GM21423 (cell line): ENCODE data around the gene CLCN4.

Experiments
- ATAC-seq: cut with Tn5 transposase; IDR thresholded peaks from one replicate; pipeline ENCODE4 v1.9.1; 2021; ENCODE audit warnings: mild to moderate bottlenecking, moderate library complexity; ENCODE audit not compliant: unreplicated experiment

The CLCN4 gene

DNA sequence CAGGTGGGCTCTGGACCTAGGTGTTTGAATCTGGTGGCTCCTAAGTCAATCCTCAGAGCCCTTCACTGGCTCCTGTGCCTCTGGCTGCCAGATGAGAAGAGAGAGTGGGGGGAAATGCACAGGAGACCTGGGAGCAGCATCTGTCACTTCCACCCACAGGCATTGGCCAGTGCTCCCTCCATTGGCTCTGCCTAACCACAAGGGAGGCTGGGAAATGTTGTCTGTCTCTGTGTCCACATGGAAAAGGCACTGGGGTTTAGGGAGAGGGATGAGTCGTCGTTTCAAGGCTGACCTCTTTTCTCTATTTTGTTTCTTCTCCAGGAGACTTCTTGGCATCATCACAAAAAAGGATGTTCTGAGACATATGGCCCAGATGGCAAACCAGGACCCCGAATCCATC, 76.4 kb downstream of the CLCN4 start:
- ATAC-seq = no peak

DNA sequence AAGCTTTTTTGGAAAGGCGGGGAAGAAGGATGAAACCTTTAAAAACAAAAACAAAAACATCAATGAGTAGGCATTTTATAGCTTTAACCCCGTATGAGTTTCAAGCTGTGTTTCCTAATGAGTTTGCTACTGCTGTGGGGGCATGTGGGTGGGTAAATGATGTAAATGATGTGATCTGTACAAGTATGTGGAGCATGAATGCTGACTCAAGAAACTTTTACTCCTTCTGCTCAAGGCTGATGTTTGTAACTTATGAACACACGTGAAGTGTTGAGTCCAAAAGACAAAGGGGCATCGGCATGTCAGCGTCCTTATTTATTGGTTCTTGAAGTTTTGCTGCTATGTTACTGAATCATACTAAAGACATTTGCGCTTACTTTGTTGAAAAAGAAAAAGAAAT, 76.9 kb downstream of the CLCN4 start:
- no peak for ATAC-seq

DNA sequence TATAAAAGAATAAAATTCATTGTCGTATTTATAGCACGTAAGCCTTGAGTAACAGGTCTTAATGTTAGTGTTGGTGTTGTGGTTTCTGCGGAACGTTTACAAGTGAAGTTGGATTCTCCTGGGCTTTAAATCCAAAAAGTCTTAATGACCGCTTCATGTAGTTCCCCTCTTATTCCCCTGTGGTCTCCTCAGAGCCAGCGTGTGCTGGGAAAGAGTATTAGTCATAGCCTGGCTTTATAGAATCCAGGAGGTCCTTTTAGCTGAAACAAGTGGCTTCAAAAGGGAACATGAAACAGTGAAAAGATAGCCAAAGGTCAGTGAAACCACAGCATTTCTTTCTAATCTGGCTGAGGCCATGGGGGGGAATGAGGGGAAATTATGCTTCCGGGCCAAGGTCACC, 79.1 kb downstream of the CLCN4 start:
- no peak for ATAC-seq

DNA sequence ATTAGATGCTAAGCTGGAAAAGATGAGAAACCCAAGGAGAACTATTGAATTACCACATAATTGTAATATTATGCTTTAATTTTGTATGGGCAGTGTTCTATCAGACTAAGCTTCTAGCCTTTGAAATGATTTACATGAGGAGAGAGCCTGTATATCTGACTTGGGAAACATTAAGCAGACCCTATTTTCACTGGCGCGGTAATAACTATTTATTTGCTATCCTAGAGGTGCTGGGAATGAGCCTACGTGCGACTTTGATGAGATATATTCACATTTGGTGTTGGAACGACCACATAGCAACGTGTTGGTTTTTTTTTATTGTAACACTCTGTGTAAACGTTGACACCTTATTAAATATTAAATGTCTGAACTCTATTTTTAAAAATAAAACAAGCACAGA, 80.5 kb downstream of the CLCN4 start:
- no peak for ATAC-seq

DNA sequence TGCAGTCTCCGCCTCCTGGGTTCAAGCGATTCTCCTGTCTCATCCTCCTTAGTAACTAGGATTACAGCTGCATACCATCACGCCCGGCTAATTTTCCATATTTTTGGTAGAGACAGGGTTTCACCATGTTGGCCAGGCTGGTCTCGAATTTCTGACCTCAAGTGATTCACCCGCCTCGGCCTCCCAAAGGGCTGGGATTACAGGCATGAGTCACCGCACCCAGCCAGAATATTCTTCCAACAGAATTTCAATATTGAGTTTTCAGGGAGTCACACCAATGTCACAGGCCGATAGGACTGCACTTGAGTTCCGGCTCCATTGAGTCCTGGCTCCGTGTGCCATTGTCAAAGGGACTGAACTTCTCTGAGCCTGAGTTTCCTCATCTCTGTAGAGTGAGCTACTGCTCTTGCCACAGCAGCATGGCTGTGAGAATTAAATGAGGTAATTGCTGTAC, 82.9 kb downstream of the CLCN4 start:
- ATAC-seq = no peak

DNA sequence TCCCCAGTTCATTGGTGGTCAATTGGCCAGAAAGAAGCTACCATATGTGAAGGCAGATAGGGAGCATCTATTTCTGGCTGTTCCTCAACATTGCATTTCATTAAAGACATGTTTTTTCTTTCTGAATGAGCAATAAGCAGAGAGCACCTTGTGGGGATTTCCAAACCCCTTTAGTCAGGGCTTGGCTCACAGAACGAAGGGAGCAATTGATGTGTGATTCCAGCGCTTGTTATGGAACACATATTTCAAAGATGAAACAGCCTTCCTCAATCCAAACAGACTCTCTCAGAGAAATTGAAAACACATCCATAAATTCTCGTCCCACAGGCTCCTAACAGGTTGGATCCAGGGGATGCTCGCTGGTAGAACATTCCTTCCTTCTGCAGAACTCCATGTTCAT, 84.1 kb downstream of the CLCN4 start:
- no peak for ATAC-seq

DNA sequence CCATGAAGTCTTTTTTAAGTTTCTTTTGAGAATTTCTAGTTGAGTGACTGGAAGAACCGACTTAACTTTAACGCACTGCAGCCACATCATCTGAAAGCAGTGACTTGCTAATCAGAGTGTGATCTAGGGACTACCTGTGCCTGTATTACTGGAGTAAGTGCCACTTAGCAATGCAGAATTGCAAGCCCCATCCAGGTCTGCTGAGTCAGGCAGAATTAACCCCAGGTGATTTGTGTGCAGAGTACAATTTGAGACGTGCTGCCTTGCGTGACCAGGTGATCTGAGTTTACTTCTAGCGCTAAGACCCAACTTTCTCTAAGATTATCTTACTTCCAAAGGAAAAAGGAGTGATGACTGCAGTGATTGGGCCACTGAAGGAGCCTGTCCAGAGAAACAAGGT, 85.3 kb downstream of the CLCN4 start:
- no peak for ATAC-seq

DNA sequence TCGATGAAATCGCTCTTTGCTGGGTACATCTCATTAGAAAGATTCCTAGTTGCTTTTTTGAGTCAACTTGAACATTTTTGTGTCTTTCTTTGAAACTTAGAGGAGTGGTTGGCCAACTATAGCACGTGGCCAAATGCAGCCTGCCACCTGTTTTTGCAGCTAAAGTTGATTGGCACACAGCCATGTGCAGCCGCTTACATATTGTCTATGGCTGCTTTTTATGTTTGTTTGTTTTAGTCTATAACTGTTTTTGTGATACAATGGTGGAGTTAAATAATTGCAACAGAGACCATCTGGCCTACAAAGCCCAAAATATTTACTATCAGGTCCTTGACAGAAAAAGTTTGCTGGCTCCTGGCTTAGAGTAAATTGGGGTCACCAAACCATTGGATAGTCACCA, 86.3 kb downstream of the CLCN4 start:
- ATAC-seq = no peak

DNA sequence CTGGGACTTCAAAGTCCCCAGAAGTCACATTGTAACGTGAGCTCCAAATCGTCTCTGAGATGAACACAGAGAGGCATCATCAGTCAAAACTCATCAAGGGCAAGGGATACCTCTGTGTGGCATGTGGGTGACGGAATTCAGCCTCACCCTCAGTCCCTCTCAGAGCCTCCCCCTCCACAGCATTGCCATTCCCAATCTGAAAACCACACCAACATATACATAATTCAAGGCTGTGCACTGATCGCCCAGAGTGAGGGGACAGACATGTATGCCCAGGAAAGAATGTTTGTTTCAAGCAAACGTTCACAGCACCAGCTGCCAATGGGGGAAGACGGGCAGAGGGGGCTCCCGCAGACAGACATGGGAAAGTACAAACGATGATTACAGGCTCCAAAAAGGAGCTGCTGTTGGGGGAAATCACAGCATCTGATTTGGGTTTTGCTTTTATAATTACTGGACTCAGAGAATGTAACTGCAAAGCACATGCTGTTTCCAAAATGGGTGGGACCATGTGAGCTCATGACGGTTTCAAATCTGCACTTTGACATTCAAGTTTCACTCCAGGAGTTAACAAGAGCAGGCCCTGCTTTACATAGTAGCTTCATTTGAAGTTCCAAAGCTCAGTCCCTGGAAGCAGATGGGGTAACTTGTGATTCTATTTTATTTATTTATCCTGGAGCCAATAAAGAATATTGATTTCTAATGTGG, 88.3 kb downstream of the CLCN4 start:
- ATAC-seq = no peak

DNA sequence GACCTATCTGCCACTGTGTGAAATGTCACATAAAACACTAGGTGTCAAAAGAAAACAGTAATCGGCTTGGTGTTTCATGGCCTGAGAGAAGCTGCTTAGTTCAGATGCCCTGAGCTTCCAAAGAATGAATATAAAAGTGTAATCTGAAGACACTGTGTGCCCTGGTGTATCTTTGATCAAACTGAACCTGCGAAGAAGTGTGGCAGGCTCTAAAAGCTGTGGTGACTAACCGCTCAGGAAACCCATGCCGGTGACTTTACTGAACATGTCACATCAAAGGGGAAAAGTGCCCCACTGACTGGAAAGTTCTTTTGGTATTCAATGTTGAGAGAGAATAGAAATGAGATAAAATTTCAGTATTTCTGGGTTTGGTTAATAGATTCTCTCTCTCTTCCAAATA, 89.1 kb downstream of the CLCN4 start:
- ATAC-seq = no peak

DNA sequence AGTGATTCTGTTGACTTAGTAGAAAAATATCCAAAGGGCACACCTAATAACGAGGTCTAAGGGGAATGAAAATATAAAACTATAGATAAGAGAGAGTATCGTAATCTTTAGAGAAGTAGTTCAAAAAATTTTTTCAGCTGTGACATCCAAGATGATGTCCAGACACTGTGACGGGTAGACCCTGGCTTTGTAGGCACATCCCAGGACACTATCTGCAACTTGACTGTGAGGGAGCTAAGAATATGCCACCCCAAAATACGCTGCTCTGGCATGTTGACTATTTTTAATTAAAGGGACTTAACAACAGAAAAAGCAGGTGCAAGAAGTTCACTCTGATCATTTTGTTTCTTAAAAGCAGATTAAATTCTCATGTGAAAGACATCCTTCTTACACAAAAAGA, 89.5 kb downstream of the CLCN4 start:
- ATAC-seq = no peak

DNA sequence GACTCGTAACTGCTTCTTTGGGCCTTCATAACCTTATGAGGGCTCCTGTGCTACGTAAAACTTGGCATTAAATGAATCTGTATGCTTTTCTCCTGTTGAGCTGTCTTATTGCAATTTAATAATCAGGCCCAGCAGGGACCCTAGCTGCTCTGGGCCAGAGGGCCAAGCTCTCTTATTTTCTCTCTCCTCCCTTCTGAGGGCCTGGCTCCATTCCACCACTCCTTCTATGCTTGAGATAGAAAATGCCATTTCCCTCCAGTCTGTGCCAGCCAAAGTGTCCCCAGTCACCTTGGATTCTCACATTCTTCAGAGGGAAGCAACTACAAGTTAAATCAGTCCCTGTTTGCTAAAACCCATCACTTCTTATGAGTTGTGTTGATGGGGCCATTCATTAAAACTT, 90.1 kb downstream of the CLCN4 start:
- ATAC-seq = no peak

DNA sequence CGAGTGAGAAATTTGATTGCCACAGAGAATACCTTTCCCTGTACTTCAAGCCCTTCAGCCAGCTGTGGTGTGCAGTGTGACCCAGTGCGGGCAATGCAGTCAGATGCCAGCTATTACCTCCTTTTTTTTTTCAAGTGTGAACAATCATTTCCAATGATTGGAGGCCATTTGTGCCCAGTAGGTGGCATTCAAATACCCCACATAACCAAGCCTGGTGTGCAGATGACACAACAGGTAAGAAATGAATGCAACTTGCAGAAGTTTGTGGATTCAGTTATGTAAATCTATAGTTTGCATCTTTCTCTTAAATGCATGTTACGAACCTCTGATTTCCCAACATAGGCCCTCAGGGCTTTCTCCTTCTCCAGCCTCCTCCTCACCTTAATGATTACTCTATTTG, 98.0 kb downstream of the CLCN4 start:
- ATAC-seq = no peak

DNA sequence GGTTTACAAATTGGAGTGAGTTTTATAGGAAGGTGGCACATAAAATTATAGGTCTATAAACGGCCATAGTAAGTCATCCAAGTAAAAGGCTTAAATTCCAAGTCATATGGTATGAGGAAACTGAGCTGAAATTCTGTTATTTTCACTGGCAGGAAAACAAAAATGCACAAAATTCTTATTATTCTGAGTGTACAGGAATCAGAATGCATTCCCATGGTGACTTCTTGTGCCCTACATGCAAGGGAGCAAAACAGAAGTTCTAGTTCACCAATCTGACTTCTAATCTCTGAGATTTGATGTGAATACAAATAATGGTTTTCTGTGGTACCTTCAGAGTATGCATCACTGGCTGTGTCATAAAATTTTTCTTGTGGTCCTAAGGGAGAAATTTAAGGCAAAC, 102.9 kb downstream of the CLCN4 start:
- ATAC-seq = no peak

DNA sequence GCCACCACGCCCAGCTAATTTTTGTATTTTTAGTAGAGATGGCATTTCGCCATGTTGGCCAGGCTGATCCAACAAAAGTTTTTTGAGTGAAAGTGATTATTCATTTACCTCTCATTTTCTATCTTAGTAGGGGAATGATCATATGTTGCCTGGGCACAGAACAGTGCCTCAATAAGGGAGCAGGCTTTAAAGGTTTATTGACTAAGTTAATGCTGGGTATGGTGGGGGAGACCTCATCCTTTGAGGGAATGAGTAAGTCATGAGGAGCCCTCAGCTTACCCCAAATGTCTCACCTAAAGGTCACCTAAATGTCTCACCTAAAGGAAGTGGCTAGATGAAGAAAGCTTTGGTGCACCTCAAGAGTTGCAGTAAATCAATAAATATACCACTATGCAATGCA, 109.0 kb downstream of the CLCN4 start:
- no peak for ATAC-seq

DNA sequence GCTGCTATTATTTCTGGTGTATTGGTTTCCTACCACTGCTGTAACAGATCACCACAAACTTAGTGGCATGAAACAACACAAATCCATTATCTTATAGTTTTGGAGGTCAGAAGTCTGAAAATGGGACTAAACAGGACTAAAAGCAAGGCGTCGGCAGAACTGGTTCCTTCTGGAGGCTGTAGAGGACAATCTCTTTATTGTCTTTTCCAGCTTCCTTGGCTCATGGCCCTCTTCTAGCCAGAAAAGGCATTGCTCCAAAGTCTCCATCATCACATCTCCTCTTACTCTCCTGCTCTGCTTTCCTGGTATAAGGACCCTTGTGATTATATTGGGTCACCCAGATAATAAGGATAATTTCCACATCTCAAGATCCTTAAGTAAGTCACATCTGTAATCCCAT, 121.9 kb downstream of the CLCN4 start:
- ATAC-seq = no peak

DNA sequence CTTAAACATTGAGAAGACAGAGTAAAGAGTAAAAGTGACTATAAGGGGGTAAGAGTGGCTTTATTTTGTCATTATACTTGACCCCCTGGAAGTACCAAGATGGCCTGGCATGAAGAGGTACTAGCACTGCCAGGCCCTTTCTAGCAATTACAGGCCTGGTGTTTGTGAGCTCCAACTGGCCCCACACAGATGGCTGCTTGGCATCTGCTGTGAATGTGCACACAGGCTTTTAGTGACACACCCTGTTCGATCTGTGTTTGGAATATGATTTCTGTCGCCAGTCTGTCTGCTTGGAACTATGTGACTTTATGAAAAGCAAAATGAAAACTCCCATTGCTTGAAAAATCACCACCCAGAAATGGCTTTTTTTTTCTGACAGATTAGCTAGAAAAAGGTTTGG, 123.3 kb downstream of the CLCN4 start:
- no peak for ATAC-seq

DNA sequence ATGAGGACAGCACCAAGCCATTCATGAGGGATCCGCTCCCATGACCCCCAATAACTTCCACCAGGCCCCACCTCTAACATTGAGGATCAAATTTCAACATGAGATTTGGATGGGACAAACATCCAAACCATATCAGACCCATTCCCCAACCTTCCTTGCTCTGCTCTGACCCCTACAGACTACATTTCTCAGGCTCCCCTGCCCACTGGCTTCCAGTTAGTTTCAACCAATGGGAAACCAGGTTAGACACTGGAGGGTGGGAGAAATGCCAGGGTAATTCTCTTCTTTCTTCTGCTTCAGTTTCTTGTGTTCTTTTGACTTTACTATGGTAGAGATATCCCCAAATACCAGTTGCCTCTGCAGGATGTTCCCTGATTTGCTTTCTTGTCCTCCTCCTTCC, 125.7 kb downstream of the CLCN4 start:
- no peak for ATAC-seq

DNA sequence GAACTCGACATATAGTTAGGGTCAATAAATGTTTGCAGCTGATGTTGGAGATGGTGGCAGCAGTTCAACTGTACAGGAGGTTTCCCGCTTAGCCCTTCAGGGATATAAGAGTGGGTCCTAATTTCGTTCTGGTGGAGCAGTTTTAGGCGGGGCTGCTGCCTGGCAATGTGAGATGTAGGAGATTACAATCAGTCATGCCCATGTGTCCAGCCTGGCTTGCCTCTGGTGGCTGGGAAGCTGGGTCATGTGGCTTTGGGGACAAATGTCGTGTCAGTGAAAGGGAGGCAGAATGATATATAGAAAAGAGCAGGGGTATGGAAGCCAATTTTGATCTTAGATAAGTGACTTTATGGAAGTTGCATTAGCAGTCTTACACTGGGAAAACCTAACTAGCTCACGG, 129.4 kb downstream of the CLCN4 start:
- ATAC-seq = no peak
